Measurements from ENCODE around the gene POLR2E.

The POLR2E gene

DNA sequence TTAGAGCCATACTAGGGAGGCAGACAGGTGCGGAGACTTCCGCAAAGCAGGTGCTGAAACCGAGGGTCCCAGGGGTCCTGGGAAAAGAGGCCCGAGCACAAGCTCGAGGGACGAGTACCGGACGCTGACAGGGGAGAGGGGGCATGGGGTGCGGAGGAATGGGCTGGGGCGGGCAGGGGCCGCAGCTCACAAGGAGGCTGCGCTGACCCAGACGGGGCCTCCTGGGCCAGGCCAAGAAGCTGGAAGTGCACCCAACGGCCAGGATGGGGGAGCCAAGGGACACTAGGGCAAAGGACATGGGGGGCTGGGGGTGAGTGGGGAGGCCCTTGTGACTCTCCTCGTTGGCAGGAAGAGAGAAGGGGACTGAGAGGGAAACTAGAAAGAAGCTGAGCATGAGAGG, 1.8 kb downstream of the POLR2E start:
- no peak for DNase-seq

DNA sequence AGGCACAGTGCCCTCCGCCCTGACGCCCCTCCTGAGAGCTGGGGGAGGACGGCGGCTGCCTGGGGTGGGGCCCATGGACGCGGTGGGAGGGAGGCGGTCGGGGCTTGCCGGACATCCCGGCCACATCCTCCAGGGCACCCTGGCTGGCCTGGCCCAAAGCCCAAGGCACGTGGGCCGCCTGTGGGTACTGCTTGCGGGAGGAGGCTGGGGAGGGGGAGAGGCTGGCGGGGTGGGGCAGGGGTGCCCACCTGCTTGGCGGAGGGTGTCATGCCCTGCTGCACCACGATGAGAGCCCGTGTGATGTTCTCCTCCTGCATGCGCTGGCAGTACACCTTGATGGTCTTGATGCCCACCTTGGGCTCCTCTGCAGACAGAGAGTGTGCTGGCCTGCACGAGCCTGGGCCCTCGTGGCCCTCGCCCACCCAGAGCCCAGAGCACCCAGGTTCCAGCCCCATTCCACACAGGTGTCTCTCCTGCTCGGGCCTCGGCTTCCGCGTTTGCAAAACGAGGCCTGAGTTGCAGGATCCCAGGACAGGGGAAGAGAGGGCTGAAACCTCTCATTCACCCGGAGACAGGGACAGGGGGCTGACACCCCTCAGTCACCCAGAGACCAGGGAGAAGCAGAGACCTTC, 3.5 kb downstream of the POLR2E start:
- no peak for DNase-seq

DNA sequence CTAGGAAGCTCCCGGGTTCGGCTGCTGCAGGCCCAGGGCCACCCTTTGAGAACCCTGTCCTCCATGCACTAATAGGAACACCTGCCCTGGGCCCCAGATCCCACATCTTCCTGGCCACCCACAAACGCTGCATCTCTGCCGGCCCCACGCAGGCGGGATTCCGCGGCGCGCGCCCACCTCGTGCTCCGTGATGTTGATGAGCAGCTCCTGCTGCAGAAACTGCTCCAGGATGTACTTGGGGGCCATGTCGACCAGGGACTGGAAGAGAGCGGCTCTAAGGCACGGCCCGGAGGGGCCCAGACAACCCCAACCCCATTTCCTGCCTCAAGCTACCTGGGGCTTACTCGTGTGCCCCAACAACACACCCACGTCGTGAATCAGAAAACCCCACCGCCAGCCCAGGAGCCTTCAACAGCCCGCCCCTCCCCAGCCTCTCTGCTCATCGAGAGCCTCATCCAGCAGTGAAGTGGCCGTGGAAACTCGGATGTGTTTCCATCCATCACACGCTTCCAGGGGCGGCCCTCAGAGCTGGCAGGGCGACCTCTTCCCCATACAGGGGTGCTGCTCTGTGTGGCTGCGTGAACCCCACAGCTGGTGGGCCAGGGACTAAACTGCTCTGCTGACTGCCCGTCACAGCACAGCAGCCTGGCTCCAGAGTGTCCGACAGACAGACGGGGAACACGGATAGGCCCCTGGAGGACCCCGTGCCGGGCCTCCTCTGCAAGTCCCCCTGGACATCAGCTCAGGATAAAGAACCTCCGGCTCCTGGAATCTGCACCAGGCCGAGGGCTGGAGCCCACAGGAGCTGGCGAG, 4.2 kb downstream of the POLR2E start:
- no peak for DNase-seq

DNA sequence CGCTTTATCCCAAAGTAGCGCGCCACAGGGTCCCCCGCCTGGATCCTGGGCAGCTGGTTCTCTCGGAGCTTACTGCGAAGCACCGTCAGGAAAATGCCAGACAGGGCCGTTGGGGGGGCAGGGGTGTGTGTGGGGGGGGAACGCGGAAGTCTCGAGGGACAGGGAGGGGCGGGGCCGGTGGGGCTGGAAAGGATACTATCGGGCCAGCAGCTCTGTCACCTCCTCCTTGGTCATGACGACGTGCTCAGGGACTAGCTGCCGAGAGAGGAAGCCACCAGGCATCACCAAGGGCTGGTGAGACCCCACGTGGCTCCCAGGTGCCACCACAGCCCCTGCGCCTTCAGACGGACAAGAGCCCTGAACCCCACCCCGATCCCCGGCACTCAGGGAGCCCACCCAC, 5.3 kb downstream of the POLR2E start:
- no peak for DNase-seq

DNA sequence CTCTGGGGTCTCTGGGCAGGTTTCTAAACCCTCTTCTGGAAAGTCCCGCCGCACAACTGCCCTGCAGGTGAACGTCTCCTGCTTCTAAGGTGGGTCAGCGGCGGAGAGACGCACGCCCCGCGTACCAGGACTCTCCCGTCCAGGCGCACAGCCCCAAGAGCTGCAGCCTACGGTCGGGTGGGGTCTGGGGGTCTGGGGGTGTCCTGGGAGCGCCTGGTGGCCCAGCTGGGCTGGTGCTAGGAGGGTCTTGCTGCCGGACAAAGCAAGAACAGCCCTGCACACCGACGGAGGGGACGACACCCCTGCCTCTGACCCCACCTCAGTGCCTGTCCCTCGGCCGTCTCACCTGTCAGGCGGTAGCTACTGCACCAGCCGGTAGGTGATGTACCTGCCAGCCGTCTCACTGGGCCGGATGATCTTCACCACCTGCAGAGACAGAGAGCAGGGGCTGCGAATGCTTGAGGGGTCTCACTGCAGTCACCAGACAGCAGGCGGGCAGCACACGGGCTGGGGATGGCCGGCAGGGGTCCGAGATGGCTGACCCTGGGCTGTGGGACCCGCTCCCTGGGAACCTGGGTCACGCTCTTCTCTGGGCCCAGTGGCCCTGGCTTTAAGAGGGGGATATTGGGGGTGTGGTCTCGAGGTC, 5.9 kb downstream of the POLR2E start:
- no peak for DNase-seq

DNA sequence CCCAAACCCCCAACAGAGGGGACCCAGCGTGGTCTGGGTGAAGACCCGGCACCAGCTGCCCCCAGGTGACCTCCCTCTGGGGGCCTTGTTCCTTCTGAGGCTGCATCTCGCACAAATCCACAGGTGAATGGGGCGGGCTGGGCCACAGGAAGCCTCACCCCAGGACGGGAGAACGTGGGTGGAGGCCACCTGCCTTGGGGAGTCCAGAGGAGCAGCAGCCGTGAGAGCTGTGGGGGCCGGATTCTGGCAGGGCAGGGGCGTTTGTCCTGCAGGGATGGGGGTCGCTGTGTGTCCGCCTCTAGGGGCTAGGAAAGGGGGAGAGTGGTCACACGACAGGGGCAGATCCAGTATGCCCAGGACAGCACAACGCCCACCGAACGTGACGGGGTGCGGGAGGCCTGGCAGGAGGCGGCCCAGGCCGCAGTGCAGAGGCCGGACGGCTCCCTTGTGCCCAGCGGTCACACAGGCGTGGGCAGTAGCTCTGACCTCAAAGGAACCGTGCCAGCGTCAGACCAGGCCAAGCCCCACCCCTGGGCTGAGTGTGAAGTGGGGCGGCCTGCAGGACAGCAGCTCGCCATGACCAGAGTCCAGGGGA, 6.7 kb downstream of the POLR2E start:
- DNase-seq: no peak

DNA sequence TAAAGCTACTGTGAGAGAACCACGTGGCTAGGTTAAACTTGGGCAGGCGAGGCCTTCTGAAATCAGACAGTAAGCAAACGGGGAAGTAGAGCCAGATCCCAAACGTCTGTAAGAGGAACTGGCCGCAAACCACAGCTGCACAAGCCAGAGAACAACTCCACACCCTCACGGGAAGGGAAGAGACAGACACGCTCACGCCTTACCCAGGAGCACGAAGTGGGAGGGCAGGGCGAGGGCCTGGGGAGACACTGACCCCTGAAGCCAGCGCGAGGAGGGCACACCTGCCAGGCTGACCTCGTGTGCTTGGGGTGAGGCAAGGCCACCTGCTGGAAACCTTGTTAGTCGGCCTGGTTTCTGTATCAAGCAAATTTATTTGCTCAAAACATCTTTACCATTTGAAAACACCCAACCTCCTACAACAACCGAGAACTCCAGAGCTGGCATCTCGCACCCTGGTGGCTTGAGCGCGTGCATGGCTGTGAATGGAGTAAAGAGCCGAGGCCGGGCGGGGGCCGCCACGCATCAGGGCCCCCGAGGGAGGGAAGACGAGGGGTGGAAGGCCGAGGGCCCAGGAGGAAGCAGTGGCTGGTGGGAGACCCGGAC, 7.3 kb downstream of the POLR2E start:
- no peak for DNase-seq

DNA sequence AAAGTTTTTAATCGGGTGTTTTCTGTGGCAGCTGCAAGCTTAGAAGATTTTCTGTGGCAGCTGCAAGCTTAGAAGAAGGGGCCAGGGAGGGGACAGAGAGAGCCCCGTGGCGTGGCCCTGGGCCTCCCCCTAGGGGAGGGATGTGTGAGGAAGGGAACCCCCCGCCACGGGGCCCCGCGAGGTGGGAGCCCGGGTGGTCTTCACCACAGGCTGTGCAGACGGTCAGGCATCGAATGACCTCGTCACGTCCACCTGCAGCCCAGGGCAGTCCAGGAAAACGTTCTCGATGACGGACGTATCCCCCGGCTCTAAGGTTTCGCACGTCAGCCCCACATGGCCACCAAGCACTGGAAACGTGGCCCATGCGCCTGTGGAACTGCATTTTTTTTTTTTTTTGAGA, 8.6 kb downstream of the POLR2E start:
- DNase-seq: no peak

DNA sequence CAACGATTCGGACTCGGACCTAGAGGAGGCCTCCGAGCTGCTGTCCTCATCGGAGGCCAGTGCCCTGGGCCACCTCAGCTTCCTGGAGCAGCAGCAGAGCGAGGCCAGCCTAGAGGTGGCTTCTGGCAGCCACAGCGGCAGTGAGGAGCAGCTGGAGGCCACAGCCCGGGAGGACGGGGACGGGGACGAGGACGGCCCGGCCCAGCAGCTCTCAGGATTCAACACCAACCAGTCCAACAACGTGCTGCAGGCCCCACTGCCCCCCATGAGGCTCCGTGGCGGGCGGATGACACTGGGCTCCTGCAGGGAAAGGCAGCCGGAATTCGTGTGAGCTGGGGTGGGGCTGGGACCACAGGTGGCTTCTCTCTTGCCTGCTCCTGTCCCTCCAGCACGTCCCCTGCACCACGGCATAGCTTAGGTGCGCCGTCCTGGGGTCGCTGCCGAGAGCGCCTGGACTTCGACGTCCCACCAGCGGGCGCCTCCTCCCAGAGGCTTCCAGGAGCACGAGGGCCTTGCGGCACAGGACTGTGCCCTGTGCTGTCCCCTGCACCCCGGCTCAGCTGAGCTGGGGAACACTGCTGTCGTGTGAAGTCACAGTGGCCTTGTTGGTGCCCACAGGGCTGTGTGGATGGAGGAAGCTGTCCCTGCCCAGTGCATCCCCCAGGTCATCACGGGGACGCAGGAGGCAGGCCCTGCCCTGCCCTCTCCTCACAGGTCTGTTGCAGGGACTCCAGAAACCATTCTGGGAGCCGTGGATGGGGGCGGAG, 9.3 kb downstream of the POLR2E start:
- DNase-seq: no peak

DNA sequence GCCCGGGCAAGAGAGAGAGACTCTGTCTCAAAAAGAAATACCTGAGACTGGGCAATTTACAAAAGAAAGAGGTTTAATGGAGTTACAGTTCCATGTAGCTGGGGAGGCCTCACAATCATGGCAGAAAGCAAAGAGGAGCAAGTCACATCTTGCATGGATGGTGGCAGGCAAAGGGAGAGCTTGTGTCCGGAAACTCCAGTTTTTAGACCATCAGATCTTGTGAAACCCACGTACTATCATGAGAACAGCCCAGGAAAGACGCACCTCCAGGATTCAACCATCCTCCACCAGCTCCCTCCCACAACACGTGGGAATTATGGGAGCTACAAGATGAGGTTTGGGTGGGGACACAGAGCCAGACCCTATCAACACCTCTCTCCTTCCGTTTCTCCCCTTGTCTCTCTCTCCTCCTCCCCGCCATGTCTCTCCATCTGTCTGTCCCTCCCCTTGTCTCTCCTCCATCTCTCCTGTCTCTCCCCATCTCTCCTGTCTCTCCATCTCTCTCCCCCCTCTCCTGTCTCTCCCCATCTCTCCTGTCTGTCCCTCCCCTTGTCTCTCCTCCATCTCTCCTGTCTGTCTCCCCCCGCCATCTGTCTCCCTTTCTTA, 10.0 kb downstream of the POLR2E start:
- DNase-seq: no peak

DNA sequence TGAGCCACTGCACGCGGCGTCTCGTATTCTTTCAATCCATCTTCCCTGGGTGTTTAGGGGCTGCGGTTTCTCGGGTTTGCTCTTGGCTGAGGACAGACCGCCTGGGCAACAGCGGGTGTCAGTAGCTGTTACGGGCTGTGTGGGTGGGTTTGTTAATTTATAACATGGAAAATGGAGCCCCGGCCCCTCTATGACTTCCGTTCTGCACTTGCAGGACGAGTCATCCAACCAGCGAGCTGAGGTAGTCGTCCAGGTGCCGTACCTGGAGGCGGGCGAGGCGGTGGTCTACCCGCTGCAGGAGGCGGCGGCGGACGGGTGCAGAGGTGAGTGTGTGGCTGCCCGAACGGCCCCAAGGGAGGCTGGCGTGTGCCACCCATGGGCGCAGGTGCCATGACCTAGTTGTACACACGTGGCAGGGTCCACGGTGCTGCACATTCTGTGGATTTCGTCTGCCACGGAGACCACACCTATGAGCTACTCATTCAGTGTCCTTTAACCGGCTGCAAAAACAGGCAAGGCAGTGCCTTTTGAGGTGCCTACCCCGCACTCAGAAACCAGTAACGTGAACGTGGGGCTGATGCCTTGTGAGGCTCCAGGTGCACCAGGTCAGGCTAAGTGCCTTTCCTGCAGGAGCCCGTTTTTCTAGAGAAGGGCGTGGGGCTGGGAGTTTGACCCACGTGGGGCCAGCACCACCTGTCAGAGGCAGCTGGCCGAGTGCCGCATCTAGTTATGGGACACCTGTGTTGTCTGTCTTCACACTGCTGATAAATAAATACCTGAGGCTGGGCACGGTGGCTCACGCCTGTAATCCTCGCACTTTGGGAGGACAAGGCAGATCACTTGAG, 10.9 kb downstream of the POLR2E start:
- DNase-seq: no peak

DNA sequence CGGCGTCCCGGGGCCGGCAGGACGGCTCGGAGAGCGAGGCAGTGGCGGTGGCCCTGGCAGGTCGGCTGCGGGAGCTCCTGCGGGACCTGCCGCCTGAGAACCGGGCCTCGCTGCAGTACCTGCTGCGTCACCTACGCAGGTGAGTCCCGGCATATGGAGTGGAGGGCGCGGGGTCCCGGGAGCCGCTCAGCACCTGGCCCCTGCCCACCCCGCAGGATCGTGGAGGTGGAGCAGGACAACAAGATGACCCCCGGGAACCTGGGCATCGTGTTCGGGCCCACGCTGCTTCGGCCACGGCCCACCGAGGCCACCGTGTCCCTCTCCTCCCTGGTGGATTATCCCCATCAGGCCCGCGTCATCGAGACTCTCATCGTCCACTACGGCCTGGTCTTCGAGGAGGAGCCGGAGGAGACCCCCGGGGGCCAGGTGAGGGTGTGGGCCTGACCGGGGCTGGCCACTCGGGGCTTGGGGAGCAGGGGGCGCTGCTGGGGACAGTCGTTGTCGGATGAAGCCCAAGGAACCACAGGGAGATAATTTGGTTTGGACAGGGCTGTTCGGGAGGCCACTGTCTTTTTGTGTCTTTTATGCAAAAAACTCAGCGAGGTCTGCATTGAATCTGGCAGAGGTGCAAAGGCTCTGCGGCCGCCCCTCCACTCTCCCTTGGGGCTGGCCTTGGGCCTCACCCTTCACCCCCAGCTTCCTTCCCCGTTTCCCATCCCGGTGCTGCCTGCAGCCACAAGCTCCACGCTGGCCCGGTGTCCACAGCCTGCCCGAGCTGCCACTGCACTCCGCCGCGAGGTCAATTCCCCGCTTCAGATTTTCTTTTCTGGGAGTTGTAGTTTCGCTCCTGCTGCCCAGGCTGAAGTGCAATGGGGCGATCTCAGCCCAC, 12.0 kb downstream of the POLR2E start:
- DNase-seq: no peak

DNA sequence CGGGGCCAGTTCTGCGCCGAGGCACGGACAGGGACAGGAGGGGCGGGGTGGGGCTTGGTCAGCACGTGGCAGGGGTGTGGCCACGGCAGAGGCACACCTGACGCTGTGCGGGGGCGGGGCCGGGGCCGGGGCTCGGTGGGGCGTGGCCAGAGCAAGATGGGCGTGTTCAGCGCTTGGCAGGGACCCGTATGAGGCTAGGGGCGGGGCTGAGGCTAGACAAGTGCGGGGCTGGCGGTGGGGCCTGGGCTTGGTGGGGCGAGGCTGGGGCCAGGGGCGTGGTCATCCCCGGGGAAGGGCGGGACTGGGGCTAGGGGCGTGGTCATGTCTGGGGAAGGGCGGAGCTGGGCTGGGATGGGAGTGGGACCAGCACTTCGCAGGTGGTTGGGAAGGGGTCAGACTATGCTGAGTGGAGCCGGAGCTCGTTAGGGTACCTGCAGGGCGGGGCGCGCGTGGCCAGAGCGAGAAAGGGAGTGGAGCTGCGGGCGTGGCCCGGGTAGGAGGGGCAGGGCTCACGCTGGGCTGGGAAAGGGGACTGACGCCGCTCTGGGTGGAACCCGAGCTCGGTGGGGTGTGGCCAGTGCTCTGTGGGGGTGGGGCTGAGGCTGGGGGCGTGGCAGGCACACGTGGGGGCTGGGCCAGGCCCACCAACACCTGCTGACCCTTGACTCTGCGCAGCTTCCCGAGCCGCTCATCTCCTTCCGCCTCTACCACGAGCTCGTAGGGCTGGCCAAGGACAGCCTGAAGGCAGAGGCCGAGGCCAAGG, 12.8 kb downstream of the POLR2E start:
- DNase-seq: no peak

DNA sequence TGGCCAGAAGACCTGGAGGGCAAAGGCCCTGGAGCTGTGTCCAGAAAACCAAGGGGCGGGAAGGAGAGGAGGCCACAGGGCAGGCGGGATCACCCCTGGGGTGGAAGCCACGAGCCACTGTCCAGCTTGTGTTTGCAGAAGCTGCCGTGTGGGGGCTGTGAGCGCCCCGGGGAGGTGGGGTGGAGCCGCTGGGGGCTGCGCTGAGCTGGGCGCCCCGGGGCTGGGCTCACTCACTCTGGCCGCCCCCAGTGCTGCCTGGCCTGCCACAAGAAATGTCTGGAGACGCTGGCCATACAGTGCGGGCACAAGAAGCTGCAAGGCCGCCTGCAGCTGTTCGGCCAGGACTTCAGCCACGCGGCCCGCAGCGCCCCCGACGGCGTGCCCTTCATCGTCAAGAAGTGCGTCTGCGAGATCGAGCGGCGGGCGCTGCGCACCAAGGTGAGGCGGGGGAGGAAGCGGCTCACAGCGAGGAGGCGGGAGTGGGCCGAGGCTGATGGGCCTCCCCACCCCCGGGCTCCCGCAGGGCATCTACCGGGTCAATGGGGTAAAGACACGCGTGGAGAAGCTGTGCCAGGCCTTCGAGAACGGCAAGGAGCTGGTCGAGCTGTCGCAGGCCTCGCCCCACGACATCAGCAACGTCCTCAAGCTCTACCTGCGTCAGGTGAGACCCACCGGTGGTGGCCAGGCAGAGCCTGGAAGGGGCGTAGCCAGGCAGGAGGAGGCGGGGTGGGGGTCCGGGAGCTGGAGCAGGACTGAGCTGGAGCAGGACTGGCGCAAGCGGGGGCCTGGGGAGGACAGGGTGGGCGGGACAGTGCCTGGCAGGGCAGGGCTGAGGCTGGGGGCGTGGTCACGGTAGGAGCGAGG, 13.6 kb downstream of the POLR2E start:
- no peak for DNase-seq

DNA sequence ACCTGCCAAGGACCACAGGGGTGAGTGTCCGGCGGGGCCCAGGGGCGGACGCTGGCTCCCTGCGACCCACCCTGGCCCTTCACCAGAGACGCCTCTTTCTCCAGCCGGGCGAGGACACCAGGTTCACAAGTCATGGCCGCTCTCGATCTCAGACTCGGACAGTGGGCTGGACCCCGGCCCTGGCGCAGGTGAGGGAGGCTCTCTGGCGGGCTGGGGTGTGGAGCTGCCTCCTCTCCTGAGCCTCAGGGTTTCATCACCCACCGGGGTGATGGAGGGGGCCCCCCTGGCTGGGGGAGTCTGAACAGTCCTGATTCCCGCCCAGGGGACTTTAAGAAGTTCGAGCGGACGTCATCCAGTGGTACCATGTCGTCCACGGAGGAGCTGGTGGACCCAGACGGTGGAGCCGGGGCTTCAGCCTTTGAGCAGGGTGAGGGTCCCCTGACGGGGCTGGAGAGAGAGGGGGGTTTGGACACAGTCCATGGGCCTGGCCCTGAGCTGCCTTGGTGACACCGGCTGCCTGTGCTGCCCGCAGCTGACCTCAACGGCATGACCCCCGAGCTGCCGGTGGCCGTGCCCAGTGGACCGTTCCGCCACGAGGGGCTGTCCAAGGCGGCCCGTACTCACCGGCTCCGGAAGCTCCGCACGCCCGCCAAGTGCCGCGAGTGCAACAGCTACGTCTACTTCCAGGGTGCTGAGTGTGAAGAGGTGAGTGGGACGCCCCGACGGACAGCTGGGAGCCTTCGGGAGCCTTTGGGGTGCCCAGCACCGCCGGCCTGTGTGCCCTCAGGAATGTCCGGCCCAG, 14.6 kb downstream of the POLR2E start:
- DNase-seq: no peak

DNA sequence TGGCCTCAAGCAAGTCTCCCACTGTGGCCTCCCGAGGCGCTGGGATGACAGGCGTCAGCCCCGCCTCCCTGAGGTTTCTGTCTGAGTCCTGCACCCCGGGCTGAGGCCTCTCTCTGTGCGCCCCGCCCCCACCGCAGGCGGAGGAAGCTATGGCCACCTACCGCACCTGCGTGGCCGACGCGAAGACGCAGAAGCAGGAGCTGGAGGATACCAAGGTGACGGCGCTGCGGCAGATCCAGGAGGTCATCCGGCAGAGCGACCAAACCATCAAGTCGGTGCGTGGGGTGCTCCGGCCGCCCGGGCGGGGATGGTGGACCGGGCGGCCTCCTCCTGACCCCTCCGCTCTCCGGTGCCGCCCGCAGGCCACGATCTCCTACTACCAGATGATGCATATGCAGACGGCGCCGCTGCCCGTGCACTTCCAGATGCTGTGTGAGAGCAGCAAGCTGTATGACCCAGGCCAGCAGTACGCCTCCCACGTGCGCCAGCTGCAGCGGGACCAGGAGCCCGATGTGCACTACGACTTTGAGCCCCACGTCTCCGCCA, 15.5 kb downstream of the POLR2E start:
- no peak for DNase-seq

DNA sequence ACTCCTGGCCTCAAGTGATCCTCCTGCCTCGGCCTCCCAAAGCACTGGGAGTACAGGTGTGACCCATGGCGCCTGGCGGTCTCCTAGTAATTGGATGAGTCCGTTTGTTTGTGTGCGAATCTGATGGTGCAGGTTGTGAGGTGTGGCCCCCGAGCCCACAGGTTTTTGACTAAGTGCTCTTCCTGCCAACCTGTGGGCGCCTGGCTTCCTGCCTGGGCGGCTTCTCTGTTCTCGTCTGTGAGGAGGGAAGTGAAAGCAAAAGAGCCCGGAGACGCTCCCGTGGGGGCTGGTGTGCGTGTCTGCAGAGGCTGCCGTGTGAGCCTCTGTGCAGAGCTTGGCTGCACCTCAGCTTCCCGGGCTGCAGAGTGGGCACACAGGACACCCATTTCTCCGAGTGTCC, 18.2 kb downstream of the POLR2E start:
- DNase-seq: no peak
